CD14-positive monocyte (primary cell): ENCODE data around the gene FAM107B. TPM values are rescaled to one million over a fixed set of nuclear protein-coding genes. Genes with fewer than 3 reads are reported as not detected.

ENCODE experiments used
- DNase-seq, 3 donors: peaks; one replicate each; pipeline ENCODE4 v3.0.0-alpha.2; 2011 to 2022
- H2AFZ ChIP-seq: 2 replicates; pipeline ENCODE4 v1.6.0; 2012; ENCODE audit warnings: mild to moderate bottlenecking, low read depth, low read length, inconsistent platforms; ENCODE audit not compliant: insufficient read depth, poor library complexity, severe bottlenecking
- H3K27ac ChIP-seq, 2 donors: 1 replicate in 1 of 2; 2 replicates in 1 of 2; pipeline ENCODE4 v1.5.1; 2012 to 2013; ENCODE audit warnings: low read length in 2 of 2, control low read depth in 1 of 2, inconsistent platforms in 1 of 2, low read depth in 1 of 2, mild to moderate bottlenecking in 1 of 2
- H3K27me3 ChIP-seq, 2 donors: one replicate each; pipeline versions ENCODE4 v1.6.0 to v1.6.1; 2011 to 2013; ENCODE audit warnings: low read length in 2 of 2; ENCODE audit not compliant: control insufficient read depth in 2 of 2, insufficient read depth in 2 of 2
- H3K36me3 ChIP-seq, 2 donors: replicated peaks in 1 of 2; 1 replicate in 1 of 2; 2 replicates in 1 of 2; pipeline versions ENCODE4 v1.5.1 to v1.6.1; 2012 to 2013; ENCODE audit warnings: low read length in 2 of 2, control low read depth in 1 of 2, inconsistent platforms in 1 of 2, mild to moderate bottlenecking in 1 of 2; ENCODE audit not compliant: insufficient read depth in 2 of 2, control insufficient read depth in 1 of 2
- H3K4me1 ChIP-seq, 2 donors: 1 replicate in 1 of 2; 2 replicates in 1 of 2; pipeline versions ENCODE4 v1.5.1 to v1.6.1; 2012 to 2013; ENCODE audit warnings: low read length in 2 of 2, control low read depth in 1 of 2, inconsistent platforms in 1 of 2, mild to moderate bottlenecking in 1 of 2, moderate library complexity in 1 of 2; ENCODE audit not compliant: insufficient read depth in 2 of 2, control insufficient read depth in 1 of 2
- H3K4me2 ChIP-seq: replicated peaks from 2 replicates; pipeline ENCODE3; 2012; ENCODE audit warnings: low read length, moderate library complexity, mild to moderate bottlenecking; ENCODE audit not compliant: poor library complexity, severe bottlenecking; ENCODE audit errors: extremely low read depth
- H3K4me3 ChIP-seq, 3 experiments: fragments of 200-600 bp in 1 of 3; sonication (generic) in 1 of 3; replicated peaks in 1 of 3; 1 replicate in 2 of 3; 2 replicates in 1 of 3; pipeline ENCODE4 v1.5.1; 2011 to 2013; ENCODE audit warnings: low read length in 3 of 3, mild to moderate bottlenecking in 3 of 3, control low read depth in 2 of 3, low read depth in 2 of 3, inconsistent platforms in 1 of 3, moderate library complexity in 1 of 3
- H3K79me2 ChIP-seq: 2 replicates; pipeline ENCODE4 v1.6.0; 2012; ENCODE audit warnings: mild to moderate bottlenecking, control low read depth, inconsistent platforms, low read length, moderate library complexity; ENCODE audit not compliant: insufficient read depth
- H3K9ac ChIP-seq: 2 replicates; pipeline ENCODE4 v1.6.0; 2017; ENCODE audit warnings: low read length, mild to moderate bottlenecking; ENCODE audit not compliant: insufficient read depth, poor library complexity, severe bottlenecking
- H3K9me3 ChIP-seq, 2 donors: replicated peaks in 1 of 2; 1 replicate in 1 of 2; 2 replicates in 1 of 2; pipeline versions ENCODE4 v1.5.1 to v1.6.1; 2012 to 2013; ENCODE audit warnings: low read length in 2 of 2, control low read depth in 1 of 2; ENCODE audit not compliant: control insufficient read depth in 1 of 2, insufficient read depth in 1 of 2
- H4K20me1 ChIP-seq: 2 replicates; pipeline ENCODE4 v1.6.0; 2012; ENCODE audit warnings: mild to moderate bottlenecking, low read length, control low read depth, moderate library complexity; ENCODE audit not compliant: insufficient read depth
- H3K27ac Mint-ChIP-seq, 7 donors: one replicate each; pipeline ENCODE4 v1.8.0; 2020; ENCODE audit warnings: mild to moderate bottlenecking in 7 of 7, mixed read lengths in 7 of 7, moderate library complexity in 6 of 7, inconsistent platforms in 2 of 7
- H3K27me3 Mint-ChIP-seq, 3 donors: one replicate each; pipeline ENCODE4 v1.8.0; 2021 to 2022; ENCODE audit warnings: low read depth in 3 of 3, mild to moderate bottlenecking in 3 of 3, mixed read lengths in 3 of 3, moderate library complexity in 3 of 3, inconsistent platforms in 1 of 3
- H3K36me3 Mint-ChIP-seq, 2 donors: one replicate each; pipeline ENCODE4 v1.8.0; 2020; ENCODE audit warnings: mixed read lengths in 2 of 2, inconsistent platforms in 1 of 2, mild to moderate bottlenecking in 1 of 2
- H3K4me1 Mint-ChIP-seq: one replicate; pipeline ENCODE4 v1.8.0; 2020; ENCODE audit warnings: mild to moderate bottlenecking, mixed read lengths
- H3K4me3 Mint-ChIP-seq, 2 donors: one replicate each; pipeline ENCODE4 v1.8.0; 2020; ENCODE audit warnings: mild to moderate bottlenecking in 2 of 2, mixed read lengths in 2 of 2, moderate library complexity in 1 of 2
- H3K9me3 Mint-ChIP-seq, 7 donors: one replicate each; pipeline ENCODE4 v1.8.0; 2020 to 2022; ENCODE audit warnings: mixed read lengths in 7 of 7, mild to moderate bottlenecking in 6 of 7, moderate library complexity in 6 of 7, inconsistent platforms in 2 of 7
- WGBS: methylation state at CpG from one replicate; pipeline ENCODE4 v1.1.5; 2013; ENCODE audit warnings: missing lambda C conversion rate; ENCODE audit not compliant: insufficient coverage; 5-methylcytosine and 5-hydroxymethylcytosine counted together
- intact Hi-C, 2 donors: fragments of 100-400 bp; cut with micrococcal nuclease; formaldehyde crosslinking; loops; one replicate each; pipeline versions ENCODE4 v1.15.0 to v1.15.1; 2023
- polyA plus RNA-seq, 3 donors: library from polyadenylated mRNA; depleted of rRNA in 1 of 3; unstranded in 2 of 3; stranded (reverse) in 1 of 3; fragments of 300-500 nt in 2 of 3; fragments of >200 nt in 1 of 3; fragmentation: Illumina TruSeq in 2 of 3; gene quantifications; 1 replicate in 2 of 3; 2 replicates in 1 of 3; pipeline ENCODE4 v1.2.3, GENCODE V29; 2012 to 2021
- TF ChIP-seq, protein P1 (sequence below): fragments of 200-600 bp; IDR thresholded peaks from one replicate; pipeline ENCODE4 v1.8.0; 2022; ENCODE audit warnings: antibody characterized with exemption, mild to moderate bottlenecking

Gene FAM107B
- polyA plus RNA-seq, 3 donors: 27.2 to 68.5 (median 28.4) TPM

DNA sequence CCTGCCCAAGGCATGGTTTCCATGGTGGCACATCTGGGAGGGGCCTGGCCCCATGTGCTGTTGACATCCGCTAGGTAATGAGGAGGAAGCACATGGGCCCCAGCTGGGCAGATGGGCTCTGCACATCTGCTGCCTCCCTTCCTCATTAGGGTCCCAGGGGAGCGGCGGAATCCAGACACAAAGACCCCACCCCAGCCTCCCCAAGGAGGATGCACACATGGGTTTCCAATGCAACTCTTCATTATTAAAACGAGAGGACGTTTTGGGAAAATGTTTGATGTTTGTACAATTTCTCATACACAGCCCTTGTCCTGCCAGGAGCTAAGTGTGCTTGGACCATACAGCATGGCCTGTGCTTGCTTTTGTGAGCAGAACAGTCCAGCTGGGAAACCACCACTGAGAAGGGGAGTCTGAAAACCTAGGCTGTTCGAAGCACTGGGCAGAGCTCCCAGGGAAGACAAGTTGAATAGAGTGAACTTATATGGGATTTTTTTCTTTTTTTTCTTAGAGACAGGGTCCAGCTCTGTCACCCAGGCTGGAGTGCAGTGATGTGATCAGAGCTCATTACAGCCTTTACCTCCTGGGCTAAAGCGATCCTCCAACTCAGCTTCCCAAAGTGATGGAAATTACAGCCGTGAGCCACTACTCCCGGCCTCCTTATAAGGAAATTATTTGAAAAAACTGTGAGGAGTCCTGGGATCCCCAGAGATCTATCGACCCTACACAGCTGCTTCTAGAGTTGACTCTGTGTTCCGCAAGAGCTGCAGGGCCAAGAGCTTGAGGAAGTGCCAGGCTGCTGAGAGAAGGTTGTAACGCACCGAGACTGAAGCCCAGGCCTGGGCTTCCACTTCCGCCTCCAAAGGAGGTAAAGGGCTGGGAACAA lies 23.4 kb downstream of the FAM107B start:
- Histone ChIP-seq H3K27ac (no peak overlapping the region), H3K9ac (no peak overlapping the region), H3K4me1 (peaks cover 27 to 31% of the 10 kb centered on the region in 2 donors), H3K9me3 (no peaks in the 10 kb centered on the region), H3K27me3 (no peaks in the 10 kb centered on the region), H3K4me2 (no peak overlapping the region), H4K20me1 (no peaks in the 10 kb centered on the region), H3K4me3 (no peak overlapping the region), H3K79me2 (no peaks in the 10 kb centered on the region), H3K36me3 (no peaks in the 10 kb centered on the region), H2AFZ (peak overlapping the region; percentile 47)
- peak; percentile 40 to 48 (median 41) for DNase-seq
- Mint-ChIP-seq H3K27me3 (peaks cover 0 to 4% (median 2%) of the 10 kb centered on the region in 3 donors), H3K9me3 (peaks cover 0 to 2% (median 0%) of the 10 kb centered on the region in 7 donors), H3K4me3 (no peak overlapping the region), H3K36me3 (no peaks in the 10 kb centered on the region), H3K27ac (peak overlapping the region in 3 of 7 donors; percentile 42 to 66 (median 53)), H3K4me1 (peaks cover 15% of the 10 kb centered on the region)
- intact Hi-C loops: no loop called here
- 6% methylated on average over 4 of the region's 14 CpGs for WGBS
- TF ChIP-seq, protein P1, sequence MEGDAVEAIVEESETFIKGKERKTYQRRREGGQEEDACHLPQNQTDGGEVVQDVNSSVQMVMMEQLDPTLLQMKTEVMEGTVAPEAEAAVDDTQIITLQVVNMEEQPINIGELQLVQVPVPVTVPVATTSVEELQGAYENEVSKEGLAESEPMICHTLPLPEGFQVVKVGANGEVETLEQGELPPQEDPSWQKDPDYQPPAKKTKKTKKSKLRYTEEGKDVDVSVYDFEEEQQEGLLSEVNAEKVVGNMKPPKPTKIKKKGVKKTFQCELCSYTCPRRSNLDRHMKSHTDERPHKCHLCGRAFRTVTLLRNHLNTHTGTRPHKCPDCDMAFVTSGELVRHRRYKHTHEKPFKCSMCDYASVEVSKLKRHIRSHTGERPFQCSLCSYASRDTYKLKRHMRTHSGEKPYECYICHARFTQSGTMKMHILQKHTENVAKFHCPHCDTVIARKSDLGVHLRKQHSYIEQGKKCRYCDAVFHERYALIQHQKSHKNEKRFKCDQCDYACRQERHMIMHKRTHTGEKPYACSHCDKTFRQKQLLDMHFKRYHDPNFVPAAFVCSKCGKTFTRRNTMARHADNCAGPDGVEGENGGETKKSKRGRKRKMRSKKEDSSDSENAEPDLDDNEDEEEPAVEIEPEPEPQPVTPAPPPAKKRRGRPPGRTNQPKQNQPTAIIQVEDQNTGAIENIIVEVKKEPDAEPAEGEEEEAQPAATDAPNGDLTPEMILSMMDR: no peak

DNA sequence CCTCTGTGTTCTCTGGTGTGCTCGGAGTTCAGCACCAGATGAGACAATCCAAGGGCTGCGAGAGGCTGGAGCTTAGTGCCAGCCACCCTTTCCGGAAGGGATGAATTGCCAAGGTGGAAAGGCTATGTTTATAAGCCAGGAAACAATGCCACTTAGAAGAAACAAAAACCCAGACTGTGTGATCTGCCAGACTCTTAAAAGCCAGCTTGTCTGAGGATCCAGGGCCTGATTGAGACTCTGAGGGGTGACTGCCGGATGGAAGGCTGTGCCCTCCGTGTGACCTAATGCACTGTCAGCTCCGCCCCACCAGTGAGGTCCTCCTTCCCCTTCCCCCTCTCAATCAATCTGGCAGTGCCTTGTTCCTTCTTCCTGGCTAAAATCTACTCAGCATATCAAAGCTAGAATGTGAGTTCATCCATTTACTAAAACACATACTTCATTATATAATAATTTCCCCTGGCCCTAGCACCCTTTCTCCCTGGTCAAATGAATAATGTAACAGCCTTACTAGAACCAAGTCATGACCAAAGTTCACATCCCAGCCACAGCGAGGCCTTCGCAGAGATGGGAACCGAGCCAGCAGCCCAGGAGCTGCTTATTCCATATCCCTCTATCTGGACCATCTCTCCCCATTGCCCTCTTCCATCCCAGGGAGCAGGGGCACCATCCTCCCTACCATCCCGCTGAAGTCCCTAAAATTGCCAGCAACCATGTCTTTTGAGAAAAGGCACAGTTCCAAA lies 25.5 kb downstream of the FAM107B start:
- Mint-ChIP-seq H3K27ac (peak overlapping the region in 5 of 7 donors; percentile 3 to 75 (median 37)), H3K36me3 (no peaks in the 10 kb centered on the region), H3K9me3 (peaks cover 0 to 3% (median 2%) of the 10 kb centered on the region in 7 donors), H3K27me3 (peaks cover 0 to 3% (median 2%) of the 10 kb centered on the region in 3 donors), H3K4me1 (peaks cover 15% of the 10 kb centered on the region), H3K4me3 (peak overlapping the region; percentile 6 to 17)
- no peaks in the 10 kb centered on the region for H3K27me3 ChIP-seq
- H3K9me3 ChIP-seq: no peaks in the 10 kb centered on the region
- no peaks in the 10 kb centered on the region for H3K79me2 ChIP-seq
- peak; percentile 32 to 55 (median 48) for DNase-seq
- H3K4me3 ChIP-seq: no peak overlapping the region
- no peak overlapping the region for H3K9ac ChIP-seq
- 75% methylated on average over 5 of the region's 10 CpGs for WGBS
- TF ChIP-seq, protein P1: no peak
- peak overlapping the region; percentile 17 for H3K4me2 ChIP-seq
- peak overlapping the region; percentile 23 for H2AFZ ChIP-seq
- no peaks in the 10 kb centered on the region for H4K20me1 ChIP-seq
- intact Hi-C loops: no loop called here
- no peaks in the 10 kb centered on the region for H3K36me3 ChIP-seq
- no peak overlapping the region for H3K27ac ChIP-seq
- peaks cover 27 to 31% of the 10 kb centered on the region in 2 donors for H3K4me1 ChIP-seq
